ENCODE measurements around the gene CD163L1. TPM values are rescaled to one million over a fixed set of nuclear protein-coding genes. Genes with fewer than 3 reads are reported as not detected.

CD163L1 gene
- 0.26 to 0.93 TPM (median 0.49 TPM) in 5 replicates for total RNA-seq (2022; extraction: Qiagen RNA extraction; ENCODE audit: low read depth)

GRCh38 chr12:7444076-7444475, at the start of gene CD163L1:
Gene CD163L1 (minus strand): TSS chr12:7444153. CDS start chr12:7444127, 26 bp downstream.

Other genes starting within 250 kb of the CD163L1 start
- not detected in 5 replicates for gene ACSM4, start 140.1 kb downstream of the CD163L1 start, total RNA-seq (2022; extraction: Qiagen RNA extraction; ENCODE audit: low read depth)
- gene CD163, start 59.6 kb upstream of the CD163L1 start, total RNA-seq (2022; extraction: Qiagen RNA extraction; ENCODE audit: low read depth): not detected in 5 replicates
- gene APOBEC1, start 221.8 kb upstream of the CD163L1 start, total RNA-seq (2022; extraction: Qiagen RNA extraction; ENCODE audit: low read depth): not detected in 5 replicates

Data from A549 treated with CpdA at 1 μM for 4 hours (cell line).